HL-60 (cell line): ENCODE data around the gene NUCKS1.

Experiments used
- POLR2AphosphoS5 ChIP-seq: IDR thresholded peaks from 2 replicates; pipeline ENCODE4 v1.6.1; 2012; ENCODE audit warnings: low read depth
- REST ChIP-seq: IDR thresholded peaks from 2 replicates; pipeline ENCODE4 v1.6.1; 2012; ENCODE audit warnings: low read depth; ENCODE audit not compliant: insufficient replicate concordance
- TF ChIP-seq, protein P1 (sequence below): IDR thresholded peaks from one replicate; pipeline ENCODE4 v1.5.1; 2011; ENCODE audit warnings: low read length, control low read depth, inconsistent platforms; ENCODE audit not compliant: insufficient read depth

DNA sequence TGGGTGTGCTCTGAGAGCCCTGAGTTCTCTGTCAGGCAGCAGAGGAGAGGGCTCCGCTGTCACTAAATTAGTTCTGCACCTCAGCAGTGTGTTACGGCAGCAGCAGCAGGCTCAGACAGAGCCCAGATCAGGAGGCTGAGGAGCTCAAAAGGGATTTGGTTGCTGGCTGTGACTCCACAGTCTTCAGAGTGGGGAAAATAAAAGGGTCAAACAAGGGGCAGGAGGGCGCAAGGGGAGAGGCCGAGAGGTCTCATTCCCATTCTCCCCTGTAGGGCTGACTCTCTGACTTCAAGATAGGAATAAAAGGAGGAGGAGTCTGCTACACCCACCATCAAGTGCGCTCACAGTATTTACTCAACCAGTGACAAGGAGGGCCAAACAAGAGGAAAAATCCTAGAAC, 60.5 kb downstream of the NUCKS1 start:
- TF ChIP-seq POLR2AphosphoS5 (no peak), REST (no peak)
- TF ChIP-seq, protein P1, sequence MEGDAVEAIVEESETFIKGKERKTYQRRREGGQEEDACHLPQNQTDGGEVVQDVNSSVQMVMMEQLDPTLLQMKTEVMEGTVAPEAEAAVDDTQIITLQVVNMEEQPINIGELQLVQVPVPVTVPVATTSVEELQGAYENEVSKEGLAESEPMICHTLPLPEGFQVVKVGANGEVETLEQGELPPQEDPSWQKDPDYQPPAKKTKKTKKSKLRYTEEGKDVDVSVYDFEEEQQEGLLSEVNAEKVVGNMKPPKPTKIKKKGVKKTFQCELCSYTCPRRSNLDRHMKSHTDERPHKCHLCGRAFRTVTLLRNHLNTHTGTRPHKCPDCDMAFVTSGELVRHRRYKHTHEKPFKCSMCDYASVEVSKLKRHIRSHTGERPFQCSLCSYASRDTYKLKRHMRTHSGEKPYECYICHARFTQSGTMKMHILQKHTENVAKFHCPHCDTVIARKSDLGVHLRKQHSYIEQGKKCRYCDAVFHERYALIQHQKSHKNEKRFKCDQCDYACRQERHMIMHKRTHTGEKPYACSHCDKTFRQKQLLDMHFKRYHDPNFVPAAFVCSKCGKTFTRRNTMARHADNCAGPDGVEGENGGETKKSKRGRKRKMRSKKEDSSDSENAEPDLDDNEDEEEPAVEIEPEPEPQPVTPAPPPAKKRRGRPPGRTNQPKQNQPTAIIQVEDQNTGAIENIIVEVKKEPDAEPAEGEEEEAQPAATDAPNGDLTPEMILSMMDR: no peak
